Osteoblast (primary cell): ENCODE measurements around the gene NUP205. TPM values are rescaled to one million over a fixed set of nuclear protein-coding genes. Genes with fewer than 3 reads are reported as not detected.
"Not testable (repeated sequence)": the region's sequence is repeated elsewhere in the genome, so short reads cannot be mapped to it uniquely, and the experiment has no call there.

Source experiments
- DNase-seq: peaks from one replicate; pipeline ENCODE4 v3.0.0; 2011; ENCODE audit warnings: low spot score, mixed read lengths; ENCODE audit not compliant: insufficient read length; ENCODE audit errors: missing footprints
- H2AFZ ChIP-seq: 2 replicates; pipeline ENCODE4 v1.6.0; 2011; ENCODE audit warnings: mild to moderate bottlenecking, low read length
- H3K27ac ChIP-seq: 2 replicates; pipeline ENCODE4 v1.5.1; 2011; ENCODE audit warnings: mild to moderate bottlenecking, low read depth, low read length, moderate library complexity
- H3K27me3 ChIP-seq: 2 replicates; pipeline ENCODE4 v1.6.0; 2012; ENCODE audit warnings: mild to moderate bottlenecking, control low read depth, inconsistent platforms, low read length, moderate library complexity; ENCODE audit not compliant: insufficient read depth
- H3K36me3 ChIP-seq: 2 replicates; pipeline ENCODE4 v1.5.1; 2011; ENCODE audit warnings: mild to moderate bottlenecking, low read length, control low read depth, moderate library complexity; ENCODE audit not compliant: insufficient read depth
- H3K4me1 ChIP-seq: 2 replicates; pipeline ENCODE4 v1.5.1; 2011; ENCODE audit warnings: mild to moderate bottlenecking, low read length, control low read depth, moderate library complexity; ENCODE audit not compliant: insufficient read depth
- H3K4me2 ChIP-seq: 2 replicates; pipeline ENCODE4 v1.6.0; 2011; ENCODE audit warnings: mild to moderate bottlenecking, low read length; ENCODE audit not compliant: insufficient read depth
- H3K4me3 ChIP-seq: fragments of 200-600 bp; sonication (generic); 3 replicates; pipeline ENCODE4 v1.5.1; 2012; ENCODE audit warnings: mild to moderate bottlenecking, low read length, inconsistent platforms; ENCODE audit not compliant: insufficient read depth
- H3K79me2 ChIP-seq: 2 replicates; pipeline ENCODE4 v1.6.0; 2012; ENCODE audit warnings: mild to moderate bottlenecking, low read length, control low read depth, inconsistent platforms; ENCODE audit not compliant: insufficient read depth
- H3K9me3 ChIP-seq: 2 replicates; pipeline ENCODE4 v1.5.1; 2011; ENCODE audit warnings: low read depth, low read length, control low read depth
- H4K20me1 ChIP-seq: 2 replicates; pipeline ENCODE4 v1.6.0; 2012; ENCODE audit warnings: mild to moderate bottlenecking, low read length, control low read depth; ENCODE audit not compliant: insufficient read depth
- CTCF ChIP-seq: IDR thresholded peaks from 2 replicates; pipeline ENCODE4 v1.5.1; 2011; ENCODE audit warnings: mild to moderate bottlenecking, low read depth, low read length, moderate library complexity; ENCODE audit errors: extremely low read depth
- total RNA-seq: library from RNA; depleted of rRNA; stranded (reverse); fragments of >200 nt; gene quantifications from 2 replicates; pipeline ENCODE4 v1.2.3, GENCODE V29; 2012

Gene NUP205
- total RNA-seq, 1 donor: 33.7 TPM

DNA sequence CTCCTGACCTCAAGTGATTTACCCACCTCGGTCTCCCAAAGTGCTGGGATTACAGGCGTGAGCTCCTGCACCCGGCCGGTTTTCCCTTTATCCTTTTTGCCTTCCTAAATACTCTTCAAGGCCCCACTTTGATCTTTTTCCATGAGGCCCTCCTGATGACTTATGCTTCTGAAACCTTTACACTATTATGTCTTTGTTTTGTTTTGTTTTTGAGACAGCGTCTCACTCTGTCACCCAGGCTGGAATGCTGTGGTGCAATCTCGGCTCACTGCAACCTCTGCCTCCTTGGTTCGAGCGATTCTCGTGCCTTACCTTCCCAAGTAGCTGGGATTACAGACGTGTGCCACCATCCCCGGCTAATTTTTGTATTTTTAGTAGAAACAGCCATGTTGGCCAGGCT lies 108.4 kb downstream of the NUP205 start:
- Histone ChIP-seq H3K27me3 (no peaks in the 10 kb centered on the region), H3K4me3 (no peak overlapping the region), H3K4me1 (peaks cover 59% of the 10 kb centered on the region), H4K20me1 (peaks cover 5% of the 10 kb centered on the region), H3K79me2 (peaks cover 68% of the 10 kb centered on the region), H3K9me3 (no peaks in the 10 kb centered on the region), H3K4me2 (peak overlapping the region; percentile 32), H3K36me3 (no peaks in the 10 kb centered on the region), H2AFZ (no peak overlapping the region), H3K27ac (peak overlapping the region; percentile 100)
- DNase-seq: no peak
- TF ChIP-seq CTCF: no peak

DNA sequence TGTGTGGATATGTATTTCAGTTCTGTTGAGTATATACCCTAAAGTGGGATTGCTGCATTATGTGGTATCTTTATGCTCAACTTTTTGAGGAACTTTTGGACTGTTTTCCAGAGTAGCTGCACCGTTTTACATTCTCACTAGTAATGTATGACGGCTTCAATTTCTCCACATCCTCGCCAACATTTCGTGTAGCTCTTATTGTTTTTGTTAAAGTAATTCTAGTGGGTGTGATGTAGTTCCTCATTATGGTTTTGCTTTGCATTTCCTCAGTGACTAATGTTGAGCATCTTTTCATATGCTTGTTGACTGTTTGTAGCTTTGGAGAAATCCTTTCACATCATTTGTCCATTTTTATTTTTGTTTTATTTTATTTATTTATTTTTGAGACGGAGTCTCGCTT lies 109.1 kb downstream of the NUP205 start:
- no peak overlapping the region for H3K4me3 ChIP-seq
- TF ChIP-seq CTCF: no peak
- H3K36me3 ChIP-seq: no peaks in the 10 kb centered on the region
- H3K79me2 ChIP-seq: peaks cover 75% of the 10 kb centered on the region
- no peak for DNase-seq
- peaks cover 60% of the 10 kb centered on the region for H3K4me1 ChIP-seq
- peaks cover 5% of the 10 kb centered on the region for H4K20me1 ChIP-seq
- peak overlapping the region; percentile 54 for H3K27ac ChIP-seq
- no peak overlapping the region for H3K4me2 ChIP-seq
- H3K27me3 ChIP-seq: no peaks in the 10 kb centered on the region
- H2AFZ ChIP-seq: no peak overlapping the region
- no peaks in the 10 kb centered on the region for H3K9me3 ChIP-seq

- not testable (repeated sequence) for DNase-seq, H3K4me2 ChIP-seq, H3K27me3 ChIP-seq, H3K36me3 ChIP-seq, H2AFZ ChIP-seq, H3K9me3 ChIP-seq, H4K20me1 ChIP-seq, H3K4me3 ChIP-seq, H3K27ac ChIP-seq
- Histone ChIP-seq H3K79me2 (peaks cover 81% of the 10 kb centered on the region), H3K4me1 (peaks cover 62% of the 10 kb centered on the region)
Measured at GRCh38 chr7:135667626-135668025, 109.9 kb downstream of the NUP205 start.

- not testable (repeated sequence) for H4K20me1 ChIP-seq, H3K4me3 ChIP-seq, H2AFZ ChIP-seq, H3K9me3 ChIP-seq, H3K4me2 ChIP-seq, H3K36me3 ChIP-seq, DNase-seq, H3K27me3 ChIP-seq
- Histone ChIP-seq H3K4me1 (peaks cover 68% of the 10 kb centered on the region), H3K27ac (peak overlapping the region; percentile 80), H3K79me2 (peaks cover 85% of the 10 kb centered on the region)
Measured at GRCh38 chr7:135668852-135669395, 111.2 kb downstream of the NUP205 start.

- H3K27me3 ChIP-seq: no peaks in the 10 kb centered on the region
- H4K20me1 ChIP-seq: peaks cover 7% of the 10 kb centered on the region
- H3K4me2 ChIP-seq: peak overlapping the region; percentile 59
- no peaks in the 10 kb centered on the region for H3K36me3 ChIP-seq
- no peak overlapping the region for H2AFZ ChIP-seq
- H3K9me3 ChIP-seq: no peaks in the 10 kb centered on the region
- no peak overlapping the region for H3K4me3 ChIP-seq
- peak overlapping the region; percentile 80 for H3K27ac ChIP-seq
- H3K79me2 ChIP-seq: peaks cover 86% of the 10 kb centered on the region
- no peak for TF ChIP-seq CTCF
- DNase-seq: no peak
- peaks cover 63% of the 10 kb centered on the region for H3K4me1 ChIP-seq
Measured at GRCh38 chr7:135669774-135670173, 112.1 kb downstream of the NUP205 start.
